ENCODE results near the gene KLF7.

The KLF7 gene

DNA sequence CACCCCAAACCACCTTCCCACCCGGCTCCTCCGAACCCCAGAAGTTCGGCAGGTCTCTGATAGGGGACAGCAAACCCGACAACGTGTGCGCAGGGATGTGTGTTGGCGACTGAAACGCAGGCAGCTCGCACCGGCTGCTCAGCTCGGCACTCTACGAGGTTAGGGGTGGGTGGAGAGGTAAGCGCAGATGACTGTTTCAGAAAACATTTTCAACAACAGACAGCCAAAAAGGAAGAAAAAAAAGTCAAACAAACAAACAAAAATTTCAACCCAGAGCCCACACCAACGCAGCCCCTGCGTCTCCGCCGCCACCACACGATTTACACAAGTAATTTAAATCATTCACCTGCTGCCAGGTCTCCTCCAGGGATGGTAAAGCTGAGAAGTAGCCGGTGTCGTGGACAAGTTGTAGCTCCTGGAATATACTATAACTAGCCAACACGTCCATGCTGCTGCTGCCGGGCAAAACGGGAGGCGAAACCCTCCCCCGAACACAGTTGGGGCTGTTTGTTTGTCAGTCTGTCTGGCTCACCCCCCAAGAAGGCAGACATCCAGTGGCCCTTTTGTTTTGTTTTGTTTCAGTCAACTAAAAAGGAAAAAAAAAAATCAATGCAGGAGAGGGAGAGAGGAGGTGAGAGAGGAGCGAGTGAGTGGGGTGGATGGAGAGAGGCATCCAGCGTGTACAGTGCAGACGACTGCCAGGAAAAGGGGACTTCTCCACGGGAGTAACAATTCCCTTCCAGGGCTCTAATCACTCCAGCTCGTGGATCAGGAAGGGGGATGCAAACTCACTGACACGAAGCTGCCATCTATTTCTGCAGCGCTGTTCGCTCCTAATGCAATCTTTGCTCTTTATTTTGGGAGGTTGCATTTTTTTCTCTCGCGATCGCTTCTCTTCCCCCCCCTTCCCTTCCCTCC, at the start of gene KLF7:
Gene KLF7, minus strand, starts transcription at position 828 of the 918 bp plus-strand sequence. Its CDS starts 380 bp downstream, at position 448.
- peak; percentile 11 for DNase-seq (ENCODE audit: low spot score)

- DNase-seq (ENCODE audit: low spot score), result no peak
Measured at GRCh38 chr2:207215308-207215707, 49.6 kb upstream of the KLF7 start.

DNA sequence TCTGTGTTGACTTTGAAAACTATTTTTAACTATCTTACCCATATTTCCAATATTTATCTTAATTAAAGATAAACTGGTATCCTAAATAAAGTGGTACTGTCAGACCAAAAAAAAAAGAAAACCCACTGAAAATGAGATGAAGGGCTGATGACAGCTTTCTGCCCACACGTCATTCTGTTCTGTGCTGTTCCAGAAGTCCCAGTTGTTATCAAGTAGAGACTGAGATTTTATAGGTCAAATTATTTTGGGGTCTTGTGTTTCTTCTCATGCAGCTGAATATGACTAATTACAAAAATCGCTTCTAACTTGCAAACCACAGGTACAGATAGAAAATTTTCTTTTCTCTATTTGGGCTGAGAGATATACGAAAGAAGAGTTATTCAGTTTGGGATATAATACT, 48.7 kb upstream of the KLF7 start:
- no peak for DNase-seq (ENCODE audit: low spot score)

GRCh38 chr2:207206011-207206410, 40.3 kb upstream of the KLF7 start:
- no peak for DNase-seq (ENCODE audit: low spot score)

GRCh38 chr2:207205173-207205957, 39.6 kb upstream of the KLF7 start:
- no peak for DNase-seq (ENCODE audit: low spot score)

DNA sequence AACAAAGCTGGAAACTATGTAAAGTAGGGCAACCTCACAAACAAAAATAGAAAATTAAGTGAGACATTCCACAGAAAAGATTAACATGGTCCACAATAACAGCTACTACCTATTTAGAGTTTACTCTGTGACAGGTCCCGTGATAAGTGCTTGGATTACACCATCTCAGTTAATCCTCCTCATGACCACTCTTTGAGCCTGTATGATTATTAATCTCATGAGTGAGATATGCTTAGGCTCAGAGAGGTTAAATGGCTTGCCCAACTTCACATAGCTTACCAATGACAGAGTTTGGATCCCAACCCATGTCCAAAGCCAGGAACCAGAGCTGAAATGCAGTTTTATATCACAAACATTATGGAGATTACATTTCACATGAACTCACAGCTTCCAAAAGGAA, 37.3 kb upstream of the KLF7 start:
- no peak for DNase-seq (ENCODE audit: low spot score)

DNA sequence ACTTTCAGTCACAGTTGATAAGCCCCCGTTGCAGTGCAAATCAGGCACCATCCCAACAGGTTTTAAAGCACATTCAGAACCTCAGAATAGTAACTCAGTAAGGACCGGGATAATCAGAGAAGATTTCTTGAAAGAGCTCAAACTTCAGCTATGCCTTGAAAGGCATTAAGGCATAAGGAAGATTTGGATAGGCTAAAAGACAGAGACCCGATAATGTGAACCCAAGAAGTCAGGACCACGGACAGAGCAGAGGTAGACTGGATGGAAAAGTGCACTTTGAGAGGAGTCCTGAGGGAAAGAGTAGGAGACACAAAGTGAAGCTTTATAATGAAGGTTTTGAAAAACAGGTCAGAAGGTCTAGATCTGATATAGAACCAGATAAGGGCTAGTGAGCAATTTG, 36.9 kb upstream of the KLF7 start:
- DNase-seq (ENCODE audit: low spot score), result no peak

- DNase-seq (ENCODE audit: low spot score), result no peak
Measured at GRCh38 chr2:207201416-207201815, 35.7 kb upstream of the KLF7 start.

GRCh38 chr2:207200136-207200535, 34.4 kb upstream of the KLF7 start:
- no peak for DNase-seq (ENCODE audit: low spot score)

DNA sequence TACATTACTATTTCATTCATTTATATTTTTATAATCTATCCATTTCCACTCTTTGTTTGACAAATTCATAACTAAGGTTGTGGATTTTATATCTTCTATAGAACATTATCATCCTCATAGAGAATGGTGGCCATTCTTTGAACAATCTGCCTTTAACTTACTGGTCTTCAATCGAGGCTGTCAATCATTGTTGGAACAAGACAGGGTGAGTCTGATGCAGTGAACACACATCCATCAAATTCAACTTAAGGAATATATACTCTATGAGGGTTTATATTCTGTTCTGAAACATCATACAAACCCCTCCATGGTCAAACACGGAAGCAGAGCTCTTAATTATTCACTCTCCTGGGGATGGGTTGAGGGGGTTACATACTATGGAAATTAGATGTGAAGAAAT, 28.3 kb upstream of the KLF7 start:
- DNase-seq (ENCODE audit: low spot score), result no peak

DNA sequence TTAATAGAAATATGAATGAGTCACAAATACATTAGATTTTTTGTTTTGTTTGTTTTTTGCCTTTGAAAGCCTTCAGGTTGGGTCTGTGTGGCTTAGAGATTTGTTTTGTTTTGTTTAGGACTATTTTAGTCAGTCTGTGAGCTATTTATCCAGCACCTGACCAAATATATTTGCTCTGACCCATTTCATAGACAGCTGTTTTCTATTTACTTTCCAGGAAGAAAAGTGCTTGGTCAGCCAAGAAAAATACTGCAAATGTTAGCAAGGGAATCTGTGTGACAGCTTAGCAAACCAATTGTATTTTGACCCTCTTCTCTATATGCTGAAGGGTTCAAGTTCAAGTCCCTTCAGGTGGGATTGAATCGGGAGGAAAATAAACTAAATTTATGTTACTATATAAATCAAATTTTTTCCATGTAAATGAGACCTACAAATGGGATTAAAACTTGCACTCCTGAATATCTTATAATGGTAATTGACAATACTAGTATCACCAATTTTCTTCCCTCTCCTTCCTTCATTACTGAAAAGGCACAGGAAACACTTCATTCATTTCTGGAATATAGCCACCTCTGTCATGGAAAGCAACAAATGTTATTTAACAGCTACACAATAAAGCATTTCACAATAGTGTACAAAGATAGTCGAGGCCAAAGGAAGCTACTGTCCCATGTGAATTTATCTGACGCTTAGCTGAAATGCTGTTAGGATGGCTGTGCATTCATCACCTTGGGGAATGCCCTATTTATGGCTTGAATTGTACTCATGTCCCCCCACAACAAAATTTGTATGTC, 23.1 kb upstream of the KLF7 start:
- no peak for DNase-seq (ENCODE audit: low spot score)

DNA sequence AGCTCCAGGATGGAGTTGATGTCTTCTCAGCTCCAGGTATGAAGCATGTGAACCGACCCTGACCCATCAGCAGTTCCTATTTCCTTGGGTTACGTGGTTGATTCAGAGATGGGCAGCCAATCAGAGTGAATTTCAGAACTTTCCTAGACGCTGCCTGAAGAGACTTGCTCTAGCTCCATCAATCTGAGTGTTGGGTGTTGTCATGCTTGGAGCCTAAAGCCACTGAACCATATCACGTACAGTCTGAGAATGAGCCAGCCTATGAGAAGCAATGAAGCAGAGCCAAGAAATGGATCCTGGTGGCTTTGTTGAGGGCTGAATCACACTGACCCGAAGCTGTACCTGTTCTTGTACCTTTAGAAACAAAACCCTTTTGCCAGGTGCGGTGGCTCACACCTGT, 19.6 kb upstream of the KLF7 start:
- DNase-seq (ENCODE audit: low spot score), result no peak

GRCh38 chr2:207184768-207185167, 19.0 kb upstream of the KLF7 start:
- no peak for DNase-seq (ENCODE audit: low spot score)

DNA sequence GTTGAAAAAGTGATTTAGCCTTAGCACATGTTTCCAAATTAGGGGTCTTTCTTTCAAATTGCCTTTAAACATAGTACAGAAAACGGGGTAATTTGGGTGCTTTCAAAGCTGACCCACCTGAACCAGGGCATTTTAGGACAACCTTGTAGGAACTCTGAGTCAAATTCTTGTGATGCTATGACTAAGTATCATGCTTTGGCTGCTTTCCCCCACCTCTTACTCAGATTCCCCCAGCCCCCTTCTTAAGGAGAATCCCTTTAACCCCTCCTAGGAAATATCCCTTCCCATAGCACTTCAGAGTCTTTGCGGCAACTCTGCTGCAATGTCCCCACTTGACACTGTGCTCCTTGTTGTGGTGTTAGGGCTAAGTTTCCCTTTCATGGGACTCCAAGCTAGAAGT, 18.6 kb upstream of the KLF7 start:
- no peak for DNase-seq (ENCODE audit: low spot score)

- no peak for DNase-seq (ENCODE audit: low spot score)
Measured at GRCh38 chr2:207183506-207183905, 17.8 kb upstream of the KLF7 start.

- no peak for DNase-seq (ENCODE audit: low spot score)
Measured at GRCh38 chr2:207182911-207183310, 17.2 kb upstream of the KLF7 start.

- DNase-seq (ENCODE audit: low spot score), result no peak
Measured at GRCh38 chr2:207181526-207182274, 16.0 kb upstream of the KLF7 start.

GRCh38 chr2:207180741-207181140, 15.0 kb upstream of the KLF7 start:
- DNase-seq (ENCODE audit: low spot score), result no peak

DNA sequence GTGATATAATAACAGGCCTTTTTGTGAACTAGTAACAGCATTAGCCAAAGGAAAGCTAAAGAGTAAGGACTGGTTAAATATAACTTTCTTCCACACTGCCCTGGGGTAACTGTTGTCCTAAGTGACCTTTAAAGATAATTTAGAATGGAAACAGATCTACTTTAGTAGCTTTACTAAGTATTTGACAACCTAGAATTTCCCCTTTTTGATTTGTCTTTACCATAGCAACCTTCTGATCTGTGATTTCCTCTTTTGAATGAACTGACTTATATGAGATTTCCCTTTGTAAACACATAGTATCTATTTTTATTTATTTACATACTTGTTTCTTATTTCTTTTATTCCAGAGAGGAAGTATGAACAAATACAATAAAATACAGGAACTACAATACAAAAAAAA, 10.5 kb upstream of the KLF7 start:
- DNase-seq (ENCODE audit: low spot score), result no peak

- DNase-seq (ENCODE audit: low spot score), result no peak
Measured at GRCh38 chr2:207173641-207174040, 7.9 kb upstream of the KLF7 start.

DNA sequence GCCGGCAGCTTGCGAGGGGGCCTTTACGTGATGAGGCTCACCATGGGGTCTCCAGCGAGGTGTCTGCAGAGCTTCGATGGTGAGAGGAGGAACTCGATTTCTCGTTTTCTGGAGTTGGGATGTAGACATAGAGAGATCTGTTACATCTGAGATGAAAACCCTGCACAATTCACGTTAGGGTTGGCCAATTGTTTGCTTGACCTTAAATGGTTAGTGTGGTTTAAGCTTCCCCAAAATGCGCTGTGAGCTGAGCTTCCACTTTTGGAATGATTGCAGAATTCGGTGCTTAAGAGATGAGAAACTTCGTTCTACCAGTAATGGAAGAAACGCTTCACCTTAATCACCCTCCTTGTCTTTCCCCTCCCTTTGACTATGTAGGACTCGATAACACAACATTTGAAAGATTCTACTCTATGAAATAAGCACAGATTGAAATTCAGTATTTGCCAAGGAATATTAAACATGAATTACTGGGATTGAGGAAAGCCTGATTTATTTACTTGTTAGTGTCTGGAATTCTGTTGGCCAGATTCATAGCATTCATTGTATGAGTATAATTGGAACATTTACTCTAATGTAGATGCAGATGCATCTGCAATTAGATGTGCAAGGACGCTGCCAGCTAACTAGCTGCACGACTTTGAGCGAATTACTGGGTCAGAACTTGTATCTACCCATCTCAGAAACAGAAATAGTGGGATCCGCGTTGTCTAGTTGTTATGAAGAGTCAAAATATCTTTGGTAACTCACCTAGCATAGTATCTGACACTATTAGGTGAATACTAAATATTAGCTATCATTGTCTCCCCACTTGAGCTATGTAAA, 1.6 kb upstream of the KLF7 start:
- no peak for DNase-seq (ENCODE audit: low spot score)
